GM03348 (cell line): ENCODE data around the gene MFN1.
"Not testable (repeated sequence)": the region's sequence is repeated elsewhere in the genome, so short reads cannot be mapped to it uniquely, and the experiment has no call there.

ENCODE experiments used
- DNase-seq: peaks from one replicate; pipeline ENCODE4 v3.0.0; 2012; ENCODE audit warnings: low spot score

MFN1 gene

GRCh38 chr3:179347345-179348194 lies at the start of gene MFN1:
MFN1 (plus strand) TSS chr3:179347709; CDS start chr3:179348852, 1,143 bp downstream.
- peak; percentile 95 for DNase-seq

- no peak for DNase-seq
Observed at GRCh38 chr3:179297971-179298725, 49.4 kb upstream of the MFN1 start.

- no peak for DNase-seq
Observed at GRCh38 chr3:179299316-179299715, 48.2 kb upstream of the MFN1 start.

GRCh38 chr3:179299999-179300613 lies 47.4 kb upstream of the MFN1 start:
- no peak for DNase-seq

GRCh38 chr3:179301645-179302044 lies 45.9 kb upstream of the MFN1 start:
- no peak for DNase-seq

- DNase-seq = no peak
Observed at GRCh38 chr3:179302111-179302510, 45.4 kb upstream of the MFN1 start.

GRCh38 chr3:179304605-179305004 lies 42.9 kb upstream of the MFN1 start:
- DNase-seq = no peak

- not testable (repeated sequence) for DNase-seq
Observed at GRCh38 chr3:179307362-179307761, 40.1 kb upstream of the MFN1 start.

- DNase-seq = no peak
Observed at GRCh38 chr3:179308001-179308400, 39.5 kb upstream of the MFN1 start.

- DNase-seq = no peak
Observed at GRCh38 chr3:179309225-179310078, 38.1 kb upstream of the MFN1 start.

GRCh38 chr3:179318876-179319275 lies 28.6 kb upstream of the MFN1 start:
- DNase-seq = no peak

- DNase-seq = peak; percentile 69
Observed at GRCh38 chr3:179321668-179322285, 25.7 kb upstream of the MFN1 start.

- DNase-seq = peak; percentile 97
Observed at GRCh38 chr3:179322286-179323196, 25.0 kb upstream of the MFN1 start, which contains the start of gene ZNF639. ZNF639 (plus strand) TSS chr3:179323031; CDS start chr3:179328294, 5,263 bp downstream.

GRCh38 chr3:179323197-179324110 lies 24.1 kb upstream of the MFN1 start:
- DNase-seq = peak; percentile 88

GRCh38 chr3:179324270-179324754 lies 23.2 kb upstream of the MFN1 start:
- peak; percentile 40 for DNase-seq

- DNase-seq = no peak
Observed at GRCh38 chr3:179330438-179330837, 17.1 kb upstream of the MFN1 start.

- DNase-seq = no peak
Observed at GRCh38 chr3:179332240-179332639, 15.3 kb upstream of the MFN1 start.

- DNase-seq = no peak
Observed at GRCh38 chr3:179333084-179333483, 14.4 kb upstream of the MFN1 start.
